DMS153 treated with DMSO at 0.1 percent for 48 hours (cell line): ENCODE results near the gene PML.
A peak's percentile ranks its signal among the peaks of the same experiment; 100 is the strongest.
"Not testable (repeated sequence)": the region's sequence is repeated elsewhere in the genome, so short reads cannot be mapped to it uniquely, and the experiment has no call there.

Experiments used
- DNase-seq: peaks from one replicate; lab custom pipeline; 2025; ENCODE audit not compliant: unreplicated experiment; lab: John Stamatoyannopoulos, UW

PML gene

GRCh38 chr15:73957276-73957675 is 37.2 kb upstream of the PML start:
- DNase-seq = no peak

DNA sequence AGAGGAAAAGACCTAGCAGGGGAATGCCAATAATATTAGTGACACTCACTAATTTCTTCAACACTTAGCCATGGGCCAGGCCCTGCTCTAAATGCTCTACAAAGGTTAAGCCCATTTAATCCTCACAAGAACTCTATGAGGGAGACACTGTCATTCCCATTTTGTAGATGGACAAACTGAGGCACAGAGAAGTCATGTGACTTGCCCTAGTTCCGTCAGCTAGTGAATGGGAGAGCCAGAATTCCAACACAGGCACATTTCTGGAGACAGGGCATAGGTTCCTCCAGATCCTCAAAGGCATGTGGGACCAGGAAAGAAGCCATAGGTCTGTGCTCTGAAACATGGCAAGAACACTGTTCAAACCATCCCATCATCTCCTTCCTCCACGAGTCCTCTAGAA is 36.7 kb upstream of the PML start:
- DNase-seq = no peak

DNA sequence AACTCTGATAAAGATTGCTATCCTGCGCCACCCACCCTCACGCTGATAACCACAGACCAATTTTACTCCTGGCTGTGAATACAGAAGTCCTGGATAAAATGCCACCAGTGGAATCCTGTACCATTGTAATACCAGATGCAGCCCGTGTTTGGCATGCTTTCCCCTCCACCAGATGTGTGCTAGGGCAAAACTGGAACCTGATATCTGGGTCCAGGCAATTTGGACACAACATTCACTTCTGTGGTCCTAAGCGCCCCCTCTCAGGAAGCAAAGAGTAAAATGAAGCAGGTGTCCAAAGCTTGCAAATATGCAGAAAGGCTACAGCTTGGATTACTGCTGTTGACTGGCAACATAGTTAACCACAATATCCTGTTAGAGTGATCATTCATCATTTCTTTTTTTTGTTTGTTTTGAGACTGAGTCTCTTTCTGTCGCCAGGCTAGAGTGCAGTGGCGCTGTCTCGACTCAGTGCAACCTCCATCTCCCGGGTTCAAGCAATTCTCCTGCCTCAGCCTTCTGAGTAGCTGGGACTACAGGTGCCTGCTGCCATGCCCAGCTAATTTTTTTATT is 35.4 kb upstream of the PML start:
- no peak for DNase-seq

- no peak for DNase-seq
Measured at GRCh38 chr15:73959801-73960200, 34.7 kb upstream of the PML start.

- DNase-seq = not testable (repeated sequence)
Measured at GRCh38 chr15:73960472-73961070, 33.9 kb upstream of the PML start.

DNA sequence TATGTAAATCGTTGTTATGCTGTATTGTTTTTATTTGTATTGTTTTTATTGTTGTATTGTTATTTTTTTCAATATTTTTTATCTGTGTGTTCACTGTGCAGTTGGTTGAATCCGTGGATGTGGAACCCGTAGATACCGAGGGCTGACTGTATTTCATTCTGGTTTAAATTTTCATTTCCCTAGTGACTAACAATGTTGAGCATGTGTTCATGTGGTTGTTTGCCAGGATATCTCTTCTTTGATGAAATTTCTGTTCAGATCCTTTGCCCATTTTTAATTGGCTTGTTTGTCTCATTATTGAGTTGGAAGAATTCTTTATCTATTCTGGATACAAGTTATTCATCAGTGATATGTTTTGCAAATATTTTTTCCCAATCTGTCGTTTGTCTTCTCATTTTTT is 32.1 kb upstream of the PML start:
- no peak for DNase-seq

- DNase-seq = no peak
Measured at GRCh38 chr15:73964736-73965093, 29.8 kb upstream of the PML start.

- DNase-seq = no peak
Measured at GRCh38 chr15:73965094-73965757, 29.3 kb upstream of the PML start.

- DNase-seq = no peak
Measured at GRCh38 chr15:73965758-73966113, 28.8 kb upstream of the PML start.

- no peak for DNase-seq
Measured at GRCh38 chr15:73968461-73968860, 26.1 kb upstream of the PML start.

- DNase-seq = no peak
Measured at GRCh38 chr15:73969151-73969759, 25.3 kb upstream of the PML start.

DNA sequence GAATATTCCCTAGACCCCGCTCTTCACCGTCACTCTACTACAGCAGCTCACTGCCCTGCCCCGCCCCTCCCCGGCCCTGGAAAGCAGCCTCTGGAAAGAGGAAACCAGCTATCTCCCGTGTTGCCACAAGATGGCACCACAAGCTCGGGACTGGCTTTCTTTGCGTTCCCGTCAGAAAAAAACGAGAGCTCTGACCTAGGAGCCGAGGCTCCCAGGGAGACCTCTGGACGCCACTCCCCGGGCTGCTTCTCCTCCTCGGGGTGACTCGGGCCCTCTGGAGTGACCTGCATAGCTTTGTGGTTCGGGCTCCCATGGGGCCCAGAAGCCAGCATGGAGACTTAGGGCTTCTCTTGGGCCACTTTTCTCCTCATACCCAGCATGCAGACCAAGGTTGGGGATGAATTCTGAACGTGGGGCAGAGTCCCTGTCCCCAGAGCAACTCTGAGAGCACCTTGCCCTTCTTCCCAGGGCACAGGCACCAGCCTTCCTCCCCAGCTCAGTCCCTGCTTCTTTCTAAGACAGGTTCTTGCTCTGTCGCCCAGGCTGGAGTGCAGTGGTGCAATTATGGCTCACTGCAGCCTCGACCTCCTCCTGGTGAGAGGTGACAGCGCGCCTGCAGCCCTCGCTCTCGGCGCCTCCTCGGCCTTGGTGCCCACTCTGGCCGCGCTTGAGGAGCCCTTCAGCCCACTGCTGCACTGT is 21.4 kb upstream of the PML start:
- DNase-seq = peak; percentile 41

DNA sequence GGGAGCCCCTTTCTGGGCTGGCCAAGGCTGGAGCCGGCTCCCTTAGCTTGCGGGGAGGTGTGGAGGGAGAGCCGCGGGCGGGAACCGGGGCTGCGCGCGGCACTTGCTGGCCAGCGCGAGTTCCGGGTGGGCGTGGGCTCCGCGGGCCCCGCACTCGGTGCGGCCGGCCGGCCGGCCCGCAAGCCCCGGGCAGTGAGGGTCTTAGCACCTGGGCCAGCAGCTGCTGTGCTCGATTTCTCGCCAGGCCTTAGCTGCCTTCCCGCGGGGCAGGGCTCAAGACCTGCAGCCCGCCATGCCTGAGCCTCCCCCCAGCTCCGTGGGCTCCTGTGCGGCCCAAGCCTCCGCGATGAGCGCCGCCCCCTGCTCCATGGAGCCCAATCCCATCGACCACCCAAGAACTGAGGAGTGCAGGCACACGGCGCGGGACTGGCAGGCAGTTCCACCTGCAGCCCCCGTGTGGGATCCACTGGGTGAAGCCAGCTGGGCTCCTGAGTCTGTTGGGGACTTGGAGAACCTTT is 20.8 kb upstream of the PML start:
- not testable (repeated sequence) for DNase-seq

GRCh38 chr15:73975440-73976125 is 18.9 kb upstream of the PML start:
- not testable (repeated sequence) for DNase-seq

GRCh38 chr15:73978896-73979295 is 15.6 kb upstream of the PML start:
- no peak for DNase-seq

DNA sequence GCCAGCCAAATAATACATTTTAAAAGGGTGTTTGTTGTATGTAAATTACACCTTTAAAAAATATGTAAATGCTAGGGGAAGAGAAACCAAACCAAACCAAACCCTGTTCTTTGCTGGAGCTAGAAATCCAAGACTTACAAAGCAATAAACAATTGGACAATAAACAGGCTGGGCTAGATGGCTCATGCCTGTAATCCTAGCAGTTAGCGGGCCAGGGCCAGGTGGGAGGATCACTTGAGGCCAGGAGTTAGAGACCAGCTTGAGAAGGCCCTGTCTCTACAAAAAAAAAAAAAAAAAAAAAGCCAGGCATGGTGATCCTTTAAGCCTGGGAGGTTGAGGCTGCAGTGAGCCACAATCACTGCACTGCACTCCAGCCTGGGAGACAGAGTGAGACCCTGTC is 14.9 kb upstream of the PML start:
- no peak for DNase-seq

- no peak for DNase-seq
Measured at GRCh38 chr15:73981761-73982221, 12.7 kb upstream of the PML start.

- no peak for DNase-seq
Measured at GRCh38 chr15:73982222-73982962, 12.1 kb upstream of the PML start.

GRCh38 chr15:73983211-73983727 is 11.2 kb upstream of the PML start:
- no peak for DNase-seq

GRCh38 chr15:73983773-73984172 is 10.7 kb upstream of the PML start:
- no peak for DNase-seq
